DND-41 (cell line): ENCODE results near the gene HMCN2.

Experiments used
- ATAC-seq: fragments of 200-7000 bp; cut with Tn5 transposase; 3 replicates; pipeline ENCODE4 v1.9.1; 2021; ENCODE audit warnings: low read depth; ENCODE audit not compliant: insufficient read depth
- DNase-seq: peaks from one replicate; pipeline ENCODE4 v3.0.0-alpha.2; 2020
- H2AFZ ChIP-seq: 2 replicates; pipeline ENCODE4 v1.6.0; 2012; ENCODE audit warnings: low read depth, low read length
- H3K27ac ChIP-seq: 2 replicates; pipeline ENCODE4 v1.5.1; 2012; ENCODE audit warnings: low read length, inconsistent platforms
- H3K27me3 ChIP-seq: fragments of 200-600 bp; sonication (generic); 2 replicates; pipeline ENCODE4 v1.6.0; 2012; ENCODE audit warnings: low read length, mild to moderate bottlenecking, inconsistent platforms; ENCODE audit not compliant: insufficient read depth, poor library complexity
- H3K36me3 ChIP-seq: 2 replicates; pipeline ENCODE4 v1.5.1; 2012; ENCODE audit warnings: low read length, inconsistent platforms; ENCODE audit not compliant: insufficient read depth
- H3K4me1 ChIP-seq: 2 replicates; pipeline ENCODE4 v1.5.1; 2012; ENCODE audit warnings: mild to moderate bottlenecking, low read length; ENCODE audit not compliant: insufficient read depth
- H3K4me2 ChIP-seq: 2 replicates; pipeline ENCODE4 v1.6.0; 2012; ENCODE audit warnings: mild to moderate bottlenecking, moderate library complexity, low read length, inconsistent platforms; ENCODE audit not compliant: insufficient read depth
- H3K4me3 ChIP-seq, 2 experiments: fragments of 200-600 bp in 1 of 2; shearing (Covaris generic) in 1 of 2; 2 replicates each; pipeline ENCODE4 v1.5.1; 2012 to 2016; ENCODE audit warnings: inconsistent platforms in 2 of 2, low read length in 2 of 2, mild to moderate bottlenecking in 2 of 2, low read depth in 1 of 2, moderate library complexity in 1 of 2
- H3K79me2 ChIP-seq: 2 replicates; pipeline ENCODE4 v1.6.0; 2012; ENCODE audit warnings: low read length, inconsistent platforms; ENCODE audit not compliant: insufficient read depth
- H3K9ac ChIP-seq: 2 replicates; pipeline ENCODE4 v1.6.0; 2012; ENCODE audit warnings: low read depth, mild to moderate bottlenecking, inconsistent platforms, low read length, moderate library complexity
- H3K9me3 ChIP-seq: 2 replicates; pipeline ENCODE4 v1.5.1; 2012; ENCODE audit warnings: low read length, moderate library complexity, mild to moderate bottlenecking, inconsistent platforms; ENCODE audit not compliant: insufficient read depth, severe bottlenecking
- H4K20me1 ChIP-seq: 2 replicates; pipeline ENCODE4 v1.6.0; 2012; ENCODE audit warnings: low read length; ENCODE audit not compliant: insufficient read depth
- CTCF ChIP-seq: IDR thresholded peaks from 2 replicates; pipeline ENCODE4 v1.5.1; 2012; ENCODE audit warnings: borderline replicate concordance, low read length, moderate library complexity, mild to moderate bottlenecking; ENCODE audit not compliant: poor library complexity, severe bottlenecking; ENCODE audit errors: extremely low read depth
- EZH2 ChIP-seq: IDR thresholded peaks from 3 replicates; pipeline ENCODE4 v1.6.1; 2012; ENCODE audit warnings: borderline replicate concordance, low read depth, mild to moderate bottlenecking, moderate library complexity, low read length, inconsistent platforms; ENCODE audit not compliant: severe bottlenecking

The HMCN2 gene

DNA sequence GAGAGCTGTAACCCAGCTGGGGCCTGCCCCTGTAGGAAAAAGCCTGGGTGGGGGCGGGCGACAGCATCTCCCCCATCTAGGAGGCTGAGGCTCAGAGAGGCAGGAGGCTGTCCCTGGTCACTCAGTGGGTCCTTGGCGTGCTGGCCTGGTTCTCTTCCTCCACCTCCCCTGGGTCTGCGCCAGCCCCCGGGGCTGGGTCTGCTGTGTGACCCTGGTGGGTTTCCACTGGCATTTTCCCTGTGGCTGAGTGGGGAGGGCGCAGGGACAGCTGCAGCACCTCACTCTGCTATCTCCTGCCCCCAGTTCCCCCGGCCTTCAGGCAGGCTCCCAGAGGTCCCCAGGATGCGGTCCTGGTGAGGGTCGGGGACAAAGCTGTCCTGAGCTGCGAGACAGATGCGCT is 119.7 kb downstream of the HMCN2 start:
- Histone ChIP-seq H3K4me1 (no peaks in the 10 kb centered on the region), H3K79me2 (no peaks in the 10 kb centered on the region), H4K20me1 (no peaks in the 10 kb centered on the region), H2AFZ (no peak overlapping the region), H3K27ac (no peak overlapping the region), H3K27me3 (no peaks in the 10 kb centered on the region), H3K9me3 (no peaks in the 10 kb centered on the region), H3K4me2 (no peak overlapping the region), H3K9ac (no peak overlapping the region), H3K36me3 (no peaks in the 10 kb centered on the region), H3K4me3 (no peak overlapping the region)
- no peak for TF ChIP-seq CTCF
- TF ChIP-seq EZH2, result no peak
- DNase-seq (no peak), ATAC-seq (no peak)

DNA sequence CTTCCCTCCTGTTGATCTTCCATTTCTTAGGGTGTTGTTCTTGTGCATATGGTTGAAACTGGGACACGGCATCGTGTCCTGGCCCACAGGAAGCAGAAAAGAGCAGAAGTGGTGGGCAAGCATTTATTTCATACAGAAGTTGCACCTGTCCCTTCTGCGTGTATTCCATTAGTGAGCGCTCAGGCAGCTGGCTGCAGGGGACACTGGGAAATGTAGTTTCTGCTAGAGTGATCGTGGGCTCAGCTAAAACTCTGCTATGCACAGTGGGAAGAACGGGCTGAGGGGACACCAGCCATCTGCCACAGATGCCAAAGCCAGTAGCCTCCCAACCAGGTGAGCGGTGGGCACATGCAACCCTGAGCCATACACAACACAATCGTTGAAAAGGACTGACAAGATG is 121.8 kb downstream of the HMCN2 start:
- no peaks in the 10 kb centered on the region for H3K27me3 ChIP-seq

DNA sequence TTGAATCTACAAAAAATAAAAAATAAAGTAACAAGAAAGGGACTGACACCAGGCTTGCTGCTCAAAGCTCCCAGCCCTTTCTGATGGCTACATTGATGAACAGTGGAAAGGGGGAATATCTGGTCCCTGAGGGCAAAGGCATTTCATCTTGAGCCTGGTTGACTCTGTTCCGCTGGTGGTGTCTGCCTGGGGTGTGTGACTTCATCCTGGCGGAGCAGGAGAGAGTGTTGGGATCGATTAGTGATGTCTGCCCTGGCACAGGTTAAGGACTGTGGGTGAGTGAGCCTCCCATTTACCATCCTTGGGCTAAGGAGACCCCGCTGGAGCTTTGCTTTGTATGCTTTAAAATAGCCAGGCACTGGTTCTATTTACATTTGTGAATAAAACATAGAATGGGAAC is 122.3 kb downstream of the HMCN2 start:
- Histone ChIP-seq H3K4me3 (no peak overlapping the region), H3K4me2 (no peak overlapping the region), H3K79me2 (no peaks in the 10 kb centered on the region), H3K27ac (no peak overlapping the region), H3K27me3 (no peaks in the 10 kb centered on the region), H3K4me1 (no peaks in the 10 kb centered on the region), H4K20me1 (0 out of 2 replicates have a peak, but pooled peaks cover 4% of the 10 kb centered on the region), H3K9me3 (no peaks in the 10 kb centered on the region), H2AFZ (no peak overlapping the region), H3K36me3 (no peaks in the 10 kb centered on the region), H3K9ac (no peak overlapping the region)
- DNase-seq (no peak), ATAC-seq (no peak)
- TF ChIP-seq EZH2, result no peak
- no peak for TF ChIP-seq CTCF

More for the DNA sequence above, 121.8 kb downstream of the HMCN2 start:
- TF ChIP-seq CTCF (no peak), EZH2 (no peak)
- Histone ChIP-seq H3K36me3 (no peaks in the 10 kb centered on the region), H2AFZ (no peak overlapping the region), H3K4me2 (no peak overlapping the region), H3K4me3 (no peak overlapping the region), H3K4me1 (no peaks in the 10 kb centered on the region), H3K79me2 (no peaks in the 10 kb centered on the region), H4K20me1 (0 out of 2 replicates have a peak, but pooled peaks cover 4% of the 10 kb centered on the region), H3K9me3 (no peaks in the 10 kb centered on the region), H3K27ac (no peak overlapping the region), H3K9ac (no peak overlapping the region)
- DNase-seq, result no peak
- no peak for ATAC-seq

DNA sequence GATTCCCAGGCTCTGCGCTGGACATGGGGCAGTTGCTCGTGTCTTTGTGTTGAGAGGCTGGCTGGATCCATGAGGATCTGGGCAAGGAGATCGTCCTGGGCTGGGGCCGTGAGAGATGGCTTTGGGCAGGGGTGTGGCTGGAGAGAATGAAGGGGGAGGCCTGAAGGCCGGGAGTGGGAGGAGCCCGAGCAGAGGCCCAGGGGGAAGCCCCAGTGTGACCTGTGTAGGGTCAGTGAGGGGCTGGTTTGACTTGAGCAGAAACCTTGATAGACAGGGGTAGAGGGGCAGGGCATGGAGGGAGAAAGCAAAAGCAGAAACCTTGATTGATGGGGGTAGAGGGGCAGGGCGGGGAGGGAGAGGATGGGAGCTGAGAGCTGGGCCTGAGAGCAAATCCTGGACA is 124.8 kb downstream of the HMCN2 start:
- ATAC-seq (no peak), DNase-seq (no peak)
- H2AFZ ChIP-seq, result no peak overlapping the region
- H3K4me2 ChIP-seq, result no peak overlapping the region
- H3K9me3 ChIP-seq, result no peaks in the 10 kb centered on the region
- H3K27ac ChIP-seq, result no peak overlapping the region
- no peaks in the 10 kb centered on the region for H3K36me3 ChIP-seq
- H3K9ac ChIP-seq, result no peak overlapping the region
- H3K27me3 ChIP-seq, result no peaks in the 10 kb centered on the region
- no peak overlapping the region for H3K4me3 ChIP-seq
- no peaks in the 10 kb centered on the region for H3K79me2 ChIP-seq
- H3K4me1 ChIP-seq, result no peaks in the 10 kb centered on the region
- no peak for TF ChIP-seq EZH2
- TF ChIP-seq CTCF, result no peak
- 0 out of 2 replicates have a peak, but pooled peaks cover 4% of the 10 kb centered on the region for H4K20me1 ChIP-seq
